T follicular helper cell (primary cell): Measurements from ENCODE around the gene SNCA.

Source experiments
- DNase-seq: peaks from one replicate; pipeline ENCODE4 v3.0.0-alpha.2; 2020; ENCODE audit warnings: low read depth

Gene SNCA

DNA sequence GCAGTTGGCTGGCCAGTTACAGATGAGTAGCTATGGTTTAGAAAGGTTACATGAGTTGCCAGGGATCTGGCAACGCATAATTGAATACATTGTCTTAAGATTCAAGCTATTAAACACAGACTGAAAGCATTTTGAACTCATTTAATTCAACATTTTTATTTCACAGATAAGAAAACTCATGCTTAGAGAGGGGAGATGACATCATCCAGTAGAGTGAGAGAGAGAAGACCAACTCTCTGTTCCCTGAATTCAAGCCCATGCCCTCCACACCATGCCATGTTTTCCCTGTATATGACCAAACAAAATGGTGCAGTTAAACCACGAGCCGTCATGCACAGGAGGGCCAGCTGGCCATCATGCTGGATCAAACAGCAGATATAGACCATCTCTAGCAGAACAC, 22.6 kb downstream of the SNCA start:
- no peak for DNase-seq

DNA sequence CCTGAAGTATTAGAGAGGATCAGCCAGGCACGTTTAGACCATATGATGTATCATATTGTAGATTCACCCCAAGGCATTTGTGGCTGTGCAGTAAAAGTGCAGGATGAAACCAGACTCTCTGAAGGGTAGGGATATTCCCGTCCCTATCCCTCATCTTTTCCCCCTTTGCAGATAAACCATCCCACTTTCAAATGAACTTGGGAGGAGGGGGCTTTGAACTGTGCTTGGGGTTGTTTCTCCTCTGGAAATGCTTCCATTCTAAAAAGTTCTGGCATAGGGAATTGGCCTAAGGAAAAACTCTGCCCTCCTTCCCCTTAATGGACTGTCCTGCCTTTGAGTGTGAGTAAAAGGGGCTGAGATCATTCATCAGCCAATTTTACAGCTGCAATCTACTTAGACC, 23.8 kb downstream of the SNCA start:
- DNase-seq = no peak

DNA sequence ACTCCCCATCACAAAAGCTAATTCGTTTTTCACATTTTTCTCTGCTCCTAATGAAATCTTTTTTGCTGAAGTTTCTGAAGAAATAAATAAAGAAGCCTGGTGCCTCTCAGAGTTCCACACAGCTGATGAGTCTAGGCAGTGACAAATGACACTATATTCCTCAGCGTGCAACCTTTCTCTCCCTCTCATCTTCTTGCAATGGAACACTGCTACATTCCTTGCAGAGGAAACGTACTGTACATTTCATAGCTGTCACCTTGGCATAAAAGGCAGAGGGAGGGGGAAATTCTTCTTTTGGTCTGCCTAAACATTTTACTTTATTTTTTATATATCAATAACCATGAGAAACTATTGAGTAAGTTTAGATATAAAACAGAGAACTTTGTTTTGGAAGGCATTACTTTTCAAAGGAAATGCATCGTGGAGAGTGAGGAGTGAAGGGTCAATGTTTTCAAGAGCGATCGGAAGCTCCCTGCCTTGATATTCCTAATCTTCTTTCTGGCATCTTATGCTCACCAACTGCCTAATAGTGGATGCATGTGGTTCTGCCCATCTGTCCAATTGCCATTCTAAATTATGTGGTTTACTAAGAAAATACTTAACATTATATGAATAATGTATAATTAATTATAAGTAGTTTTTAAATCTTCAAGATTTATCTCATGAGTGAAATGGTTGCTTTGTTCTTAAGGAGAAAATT, 29.4 kb downstream of the SNCA start:
- no peak for DNase-seq

DNA sequence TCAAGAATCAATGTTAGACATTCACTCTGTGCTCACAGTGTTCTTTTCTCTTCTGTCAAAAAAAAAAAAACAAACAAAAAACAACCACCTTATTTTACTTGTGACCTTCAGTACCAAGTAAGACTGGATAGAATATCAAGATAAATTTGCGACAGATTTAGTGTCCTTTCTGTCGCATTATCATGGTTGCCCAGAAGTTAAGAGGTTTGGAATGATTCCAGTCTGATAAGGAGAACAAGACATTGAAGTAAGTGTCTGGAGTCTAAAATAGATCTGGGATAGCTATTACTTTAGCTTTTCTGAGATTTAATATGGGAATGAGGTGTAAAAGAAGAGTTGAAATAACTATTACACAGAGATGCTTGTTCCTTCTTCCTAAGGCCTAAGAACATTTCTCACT, 31.7 kb downstream of the SNCA start:
- DNase-seq = no peak

DNA sequence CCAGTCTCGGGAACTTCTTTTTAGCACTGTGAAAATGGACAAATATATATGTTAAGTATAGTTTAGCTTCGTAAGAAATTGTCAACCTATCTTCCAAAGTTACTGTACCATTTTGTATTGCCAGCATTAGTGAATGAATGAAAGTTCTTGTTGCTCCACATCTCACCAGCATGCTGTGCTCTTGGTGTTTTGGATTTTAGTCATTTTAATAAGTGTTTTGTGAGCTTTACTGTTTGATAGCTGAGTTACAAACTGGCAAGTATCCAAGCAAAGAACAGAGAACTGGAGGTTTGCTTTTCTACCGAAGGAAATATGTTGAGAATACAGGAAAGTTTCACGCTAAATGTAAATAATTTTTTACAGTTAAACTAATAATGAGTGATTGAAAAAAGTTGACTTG, 33.0 kb downstream of the SNCA start:
- no peak for DNase-seq

DNA sequence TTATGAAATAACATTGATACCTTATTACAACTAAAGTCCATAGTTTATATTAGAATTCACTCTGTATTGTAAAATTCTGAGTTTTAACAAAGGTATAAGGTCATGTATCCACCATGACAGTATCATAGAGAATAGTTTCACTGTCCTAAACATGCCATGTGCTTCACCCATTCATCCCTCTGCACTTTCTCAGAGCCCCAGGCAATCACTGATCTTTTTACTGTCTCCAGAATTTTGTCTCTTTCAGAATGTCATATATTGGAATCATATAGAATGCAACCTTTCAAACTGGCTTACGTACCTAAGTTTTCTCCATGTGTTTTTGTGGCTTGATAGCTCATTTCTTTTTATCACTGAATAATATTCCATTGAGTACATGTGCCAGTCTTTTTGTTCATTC, 33.9 kb downstream of the SNCA start:
- DNase-seq = no peak

DNA sequence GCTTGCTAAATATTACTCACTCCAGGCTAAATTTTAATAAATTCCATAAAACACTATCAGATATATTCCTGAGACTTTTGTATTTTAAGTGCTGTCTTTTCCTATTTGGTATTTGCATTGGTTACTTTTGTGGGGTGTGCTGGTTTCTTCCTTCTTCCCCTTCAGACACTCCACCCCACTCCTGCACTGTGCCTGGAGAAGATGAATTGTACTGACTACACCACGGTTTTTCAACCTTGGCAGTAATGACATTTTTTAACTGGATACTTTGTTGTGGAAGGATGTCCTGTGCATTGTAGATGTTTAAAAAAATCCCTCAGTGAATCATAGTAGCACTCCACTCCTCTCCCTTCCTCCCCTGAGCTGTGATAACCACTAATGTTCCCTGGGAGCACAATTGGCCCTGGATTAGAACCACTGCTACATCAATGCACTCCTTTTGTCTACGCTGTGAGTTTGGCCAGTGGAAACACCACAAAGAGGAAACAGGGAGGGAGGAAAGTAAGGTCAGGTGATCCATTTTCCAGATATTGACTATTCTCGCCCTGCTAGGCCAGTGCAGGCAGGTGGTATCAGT, 36.3 kb downstream of the SNCA start:
- DNase-seq = no peak

DNA sequence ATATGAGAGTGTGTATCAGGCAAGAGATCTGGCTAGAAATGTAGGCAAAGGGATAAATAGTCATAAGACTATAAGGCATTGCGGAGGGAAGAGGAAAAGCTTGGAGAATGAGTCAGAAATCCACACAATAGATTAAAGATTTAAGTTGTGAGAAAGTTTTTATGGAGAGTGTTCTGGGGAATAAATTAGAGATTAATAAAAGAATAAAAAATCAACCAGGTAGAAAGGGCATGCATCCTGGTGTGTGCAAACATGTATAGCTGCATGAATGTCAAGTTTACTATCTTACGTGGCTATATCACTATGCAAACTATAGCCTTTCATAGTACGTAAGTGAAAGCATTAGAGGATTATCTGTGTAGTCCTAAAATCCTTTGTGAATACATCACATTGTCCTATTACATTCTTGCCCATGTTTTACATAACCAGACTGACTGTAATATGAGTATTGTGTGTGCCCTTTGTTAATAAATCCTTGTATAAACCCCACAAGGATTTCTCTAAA, 36.9 kb downstream of the SNCA start:
- DNase-seq = no peak

DNA sequence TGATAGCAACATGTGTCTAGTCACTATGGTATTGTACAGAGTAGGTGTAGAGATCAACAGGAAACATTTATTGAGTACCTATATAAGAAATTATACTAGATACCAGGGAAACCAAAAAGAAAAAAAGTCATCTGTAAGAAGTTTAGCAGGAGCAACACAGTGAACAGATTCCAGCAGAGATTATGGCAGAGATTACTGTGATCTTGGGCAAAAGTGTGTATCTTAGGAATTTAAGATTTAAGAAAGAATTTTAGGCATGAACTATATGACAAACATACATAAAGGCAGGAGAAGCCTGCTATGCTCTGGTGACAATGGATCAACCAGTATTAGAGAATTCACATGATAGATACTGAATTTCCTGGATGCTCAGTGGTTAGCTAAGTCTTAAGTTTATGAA, 37.9 kb downstream of the SNCA start:
- DNase-seq = no peak

DNA sequence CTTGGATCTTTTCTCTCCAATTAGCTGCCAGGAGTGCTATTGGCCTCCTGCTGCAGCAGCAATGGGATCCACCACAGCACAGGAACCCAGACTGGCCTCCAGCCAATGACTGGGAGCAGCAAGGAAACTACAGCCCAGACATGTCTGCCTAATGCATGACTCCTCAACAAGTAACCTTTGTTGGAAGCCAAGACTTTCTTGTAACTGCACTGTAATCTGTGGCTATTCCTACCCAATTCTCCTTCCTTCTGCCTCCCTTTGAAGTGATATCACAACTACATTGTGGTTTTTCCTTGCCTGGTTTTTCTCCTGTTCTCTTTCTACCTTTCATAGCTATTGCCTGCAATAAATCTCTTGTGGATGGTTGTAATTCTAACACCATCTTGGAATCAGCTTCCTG, 39.8 kb downstream of the SNCA start:
- no peak for DNase-seq

DNA sequence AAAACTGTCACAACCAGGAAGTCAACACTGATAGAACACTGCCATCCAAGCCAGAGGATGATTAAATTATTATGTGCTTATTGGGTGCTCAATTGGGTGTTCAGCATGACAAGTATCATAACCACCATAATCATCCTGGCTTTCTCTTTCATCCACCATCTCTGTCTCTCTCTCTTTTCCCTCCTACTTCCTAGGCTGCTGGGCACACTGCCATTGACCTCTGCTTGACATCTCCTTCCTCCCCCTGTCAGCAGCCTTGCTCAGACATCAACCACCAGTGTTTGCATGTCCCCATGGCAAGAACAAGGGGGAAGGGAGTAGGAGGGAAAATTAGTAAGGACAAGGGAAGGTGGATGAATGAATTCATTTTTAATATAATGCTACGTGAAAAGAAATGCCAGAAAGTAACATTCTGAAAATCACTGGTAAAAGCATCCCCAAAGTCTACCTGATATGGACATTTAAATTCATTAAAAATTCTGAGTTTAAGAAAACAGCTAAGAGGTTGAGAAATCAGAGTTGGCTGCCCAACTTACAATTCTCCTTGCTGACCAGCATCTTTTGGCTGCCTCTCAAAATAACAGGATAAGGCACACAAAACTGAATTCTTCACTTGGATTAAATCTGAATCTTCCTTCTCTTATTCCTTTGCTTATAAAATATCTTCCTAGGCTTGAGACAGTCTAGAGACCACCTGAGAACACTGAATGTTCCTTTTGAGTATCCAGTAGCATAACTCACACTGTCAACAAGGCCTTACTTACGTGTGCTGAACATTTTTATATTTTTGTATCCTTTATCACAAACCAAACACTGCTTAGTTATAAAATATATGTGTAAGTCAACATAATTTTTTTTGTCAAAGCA, 48.5 kb downstream of the SNCA start:
- no peak for DNase-seq

DNA sequence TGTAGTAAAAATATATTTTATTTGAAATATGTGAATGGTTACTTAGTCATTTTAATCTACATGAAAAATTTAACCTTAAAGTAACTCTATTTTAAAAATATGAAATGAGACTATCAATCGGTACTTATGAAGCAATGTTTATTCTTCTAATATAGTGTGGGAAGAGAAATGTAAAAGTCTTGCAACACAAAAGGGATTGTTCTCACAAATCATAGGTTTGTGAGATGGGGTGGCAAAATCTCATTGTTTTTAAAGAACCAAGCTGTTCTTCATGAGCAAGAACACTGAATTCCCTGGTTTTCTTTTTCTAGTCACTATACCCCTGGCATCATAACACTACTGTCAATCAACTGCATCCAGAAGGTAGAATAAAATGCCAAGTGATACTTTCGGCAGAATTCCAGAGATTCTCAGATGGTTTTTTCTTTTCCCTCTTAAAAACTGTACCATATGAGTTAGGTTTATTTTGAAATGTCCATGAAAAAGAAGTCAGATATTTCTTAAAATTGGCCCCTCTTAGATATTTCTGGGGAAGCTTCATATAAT, 52.2 kb downstream of the SNCA start:
- DNase-seq = no peak

DNA sequence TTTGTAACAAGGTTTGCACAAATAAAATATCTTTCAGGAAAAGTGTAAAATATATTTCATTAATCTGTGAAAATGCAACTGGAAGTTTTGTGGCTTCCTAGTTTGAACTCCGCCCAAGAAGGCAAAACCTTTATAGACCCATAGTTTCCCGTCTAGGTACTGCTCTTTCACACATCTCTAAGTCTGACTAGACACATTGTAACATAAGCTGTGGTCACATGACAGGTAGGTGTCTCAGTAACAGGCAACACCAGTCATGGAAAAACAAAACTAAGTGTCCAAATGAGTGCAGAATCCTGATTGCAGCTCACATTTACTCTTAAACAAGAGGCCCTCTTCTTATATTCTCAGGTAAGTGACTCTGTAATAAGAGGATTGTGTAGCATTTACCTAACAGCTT, 55.6 kb downstream of the SNCA start:
- DNase-seq = no peak

DNA sequence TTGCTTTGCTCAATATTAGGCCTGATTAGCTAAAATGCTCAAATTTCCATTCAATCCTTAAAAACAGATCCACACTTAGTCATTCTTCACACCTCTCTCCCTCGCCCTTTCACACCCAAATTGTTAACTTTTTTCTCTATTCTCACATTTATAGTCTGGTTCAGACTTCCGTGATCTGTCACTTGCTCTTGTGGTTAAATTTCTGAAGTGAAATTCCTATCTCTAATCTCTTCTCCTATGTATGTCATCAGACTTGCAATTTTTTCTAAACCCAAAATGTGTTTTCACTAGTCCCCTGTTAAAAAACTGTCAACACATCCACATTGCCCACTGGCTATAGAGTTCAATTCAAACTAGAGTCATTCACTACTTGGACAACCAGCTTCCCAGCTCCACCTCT, 63.2 kb downstream of the SNCA start:
- no peak for DNase-seq

DNA sequence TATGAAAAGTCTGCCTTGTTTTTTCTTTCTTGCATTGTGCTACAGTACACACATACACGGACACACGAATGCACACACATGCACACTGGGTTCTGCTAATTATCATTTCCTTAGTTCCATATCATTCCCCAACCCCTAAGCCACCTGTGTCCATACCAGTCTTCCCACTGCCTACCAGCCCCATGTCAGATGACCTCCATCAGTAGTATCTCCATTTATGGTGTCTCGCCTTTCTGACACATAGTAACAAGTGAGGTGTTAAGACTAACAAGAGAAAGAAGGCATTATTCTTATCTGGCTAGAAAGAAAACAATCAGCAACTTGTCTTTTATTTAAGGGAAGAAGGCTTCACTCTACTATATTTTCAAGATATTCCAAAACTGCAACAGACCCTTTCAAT, 67.1 kb downstream of the SNCA start:
- DNase-seq = no peak

DNA sequence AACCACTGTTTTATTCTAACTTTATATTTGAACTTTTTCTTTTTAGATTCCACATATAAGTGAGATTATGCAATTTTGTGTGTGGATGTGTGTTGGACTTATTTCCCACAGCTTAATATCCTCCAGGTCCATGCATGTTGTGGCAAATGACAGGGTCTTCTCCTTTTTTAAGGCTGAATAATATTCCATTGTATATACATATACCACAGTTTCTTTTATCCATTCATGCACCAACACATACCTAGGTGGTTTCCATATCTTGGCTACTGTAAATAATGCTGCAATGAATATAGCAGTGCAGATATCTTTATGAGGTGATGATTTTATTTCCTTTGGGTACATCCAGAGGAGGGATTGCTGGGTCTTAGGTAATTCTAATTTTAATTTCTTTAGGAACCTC, 69.0 kb downstream of the SNCA start:
- no peak for DNase-seq

DNA sequence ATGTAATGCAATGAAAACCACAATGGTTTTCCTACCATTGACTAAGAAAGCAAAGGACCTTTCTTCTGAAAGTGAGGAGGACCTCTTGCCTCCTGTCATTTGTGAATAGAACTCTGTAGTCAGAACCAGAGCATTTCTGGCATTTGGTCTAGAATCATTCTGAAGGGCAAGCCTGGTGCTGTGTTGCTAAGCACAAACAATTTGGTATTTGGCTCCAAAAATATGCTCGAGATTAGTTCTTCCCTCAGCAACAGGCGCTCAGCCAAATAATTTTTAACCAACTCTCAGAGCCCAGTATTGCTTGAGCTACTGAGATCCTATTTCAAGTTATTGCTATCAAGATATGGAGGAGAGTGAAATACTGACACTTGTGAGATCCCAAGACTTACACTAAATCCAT, 71.0 kb downstream of the SNCA start:
- no peak for DNase-seq

DNA sequence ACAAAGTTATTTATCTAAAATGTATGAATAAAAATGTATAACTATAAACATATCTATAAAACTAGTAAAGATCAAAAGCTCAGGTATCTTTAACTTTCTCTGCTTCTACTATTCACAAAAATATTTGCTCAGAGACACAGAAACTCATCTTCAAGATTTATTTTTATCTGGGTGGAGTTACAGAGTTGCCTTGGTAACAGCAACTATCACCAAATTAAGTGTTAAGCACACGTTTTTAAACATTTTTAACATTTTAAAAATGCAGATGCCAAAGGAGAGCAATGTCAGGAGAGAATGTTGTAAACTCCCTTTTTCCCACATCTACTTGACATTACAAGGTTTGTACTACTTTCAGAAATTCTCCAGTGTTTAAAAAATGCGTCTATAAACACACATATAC, 71.4 kb downstream of the SNCA start:
- DNase-seq = no peak

DNA sequence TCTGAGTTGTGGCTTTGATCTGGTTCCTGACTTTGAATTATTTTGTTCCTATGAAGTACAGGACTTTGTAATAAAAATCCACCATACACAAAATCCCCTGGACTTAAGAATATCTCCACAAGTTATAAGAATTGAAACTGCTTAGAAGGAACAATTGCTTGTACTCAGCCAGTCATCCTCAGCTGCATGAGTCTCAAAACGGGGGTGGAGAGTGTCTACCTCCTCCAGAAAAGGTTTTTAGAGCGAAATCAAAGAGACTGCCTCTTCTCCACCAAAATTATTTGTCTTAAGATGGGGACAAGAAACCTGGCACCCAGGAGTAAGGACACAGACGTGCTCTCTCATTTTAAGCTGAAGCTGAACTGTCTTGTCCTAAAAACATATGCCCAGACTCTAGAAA, 74.7 kb downstream of the SNCA start:
- DNase-seq = no peak

DNA sequence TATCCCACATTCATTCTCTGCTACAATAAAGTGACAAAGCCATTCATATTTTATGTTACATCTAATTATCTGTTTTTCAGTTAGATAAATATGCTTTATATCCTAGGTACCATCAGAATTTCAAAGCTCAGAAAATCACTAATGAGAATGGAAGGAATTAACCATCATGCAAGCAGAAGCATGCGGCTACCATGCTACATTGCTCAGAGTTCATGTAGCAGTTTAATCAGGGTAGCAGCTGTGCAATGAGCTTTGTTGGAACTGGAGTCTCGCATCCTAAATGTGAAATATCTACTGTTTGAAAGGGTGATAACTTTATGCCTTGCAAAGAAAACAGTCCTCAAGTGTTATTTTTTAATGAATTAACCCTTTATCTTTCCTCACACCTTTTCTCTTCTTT, 77.5 kb downstream of the SNCA start:
- DNase-seq = no peak

DNA sequence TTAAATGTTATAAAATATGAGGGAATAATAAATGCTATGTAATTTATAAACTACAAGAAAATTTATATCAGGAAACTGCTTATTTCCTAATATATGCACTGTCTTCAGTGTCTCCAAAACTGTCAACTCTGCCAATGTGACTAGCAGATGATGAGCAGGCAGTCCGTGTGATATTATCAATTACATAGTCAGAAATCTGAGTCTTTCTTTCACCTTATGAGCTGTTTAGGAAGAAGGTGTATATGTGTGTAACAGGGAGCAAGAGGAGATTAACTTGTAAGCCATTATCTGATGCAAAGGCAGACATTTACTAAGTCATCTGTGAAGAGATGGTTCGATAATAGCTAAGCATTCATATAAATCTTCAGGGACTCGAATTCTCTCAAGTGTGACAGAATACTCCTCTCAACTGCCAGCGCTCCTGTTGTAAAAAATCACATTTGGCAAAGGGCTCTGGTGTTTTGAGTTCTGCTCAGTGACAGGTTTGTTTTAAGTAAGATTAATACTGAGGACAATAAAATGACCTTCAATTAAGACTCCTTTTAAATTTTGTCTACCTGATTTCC, 79.7 kb downstream of the SNCA start:
- no peak for DNase-seq

DNA sequence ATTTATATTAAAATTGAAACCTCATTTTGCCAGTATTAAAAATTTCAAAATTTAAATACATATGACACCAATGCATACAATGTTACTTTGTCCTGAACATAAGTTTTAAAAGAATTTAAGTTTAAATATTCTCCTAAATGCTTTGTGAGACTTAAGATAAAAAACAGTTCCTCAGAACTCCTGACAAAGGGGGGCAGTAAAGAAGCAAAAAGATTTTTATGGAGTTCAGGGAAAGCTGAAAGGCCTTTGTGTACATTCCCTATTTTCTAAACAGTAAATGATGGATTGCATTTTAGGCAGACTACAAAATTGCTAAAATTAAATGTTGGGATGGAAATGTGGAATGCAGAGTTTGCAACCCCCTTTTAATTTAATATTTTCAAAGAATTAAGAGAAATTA, 81.7 kb downstream of the SNCA start:
- DNase-seq = no peak

DNA sequence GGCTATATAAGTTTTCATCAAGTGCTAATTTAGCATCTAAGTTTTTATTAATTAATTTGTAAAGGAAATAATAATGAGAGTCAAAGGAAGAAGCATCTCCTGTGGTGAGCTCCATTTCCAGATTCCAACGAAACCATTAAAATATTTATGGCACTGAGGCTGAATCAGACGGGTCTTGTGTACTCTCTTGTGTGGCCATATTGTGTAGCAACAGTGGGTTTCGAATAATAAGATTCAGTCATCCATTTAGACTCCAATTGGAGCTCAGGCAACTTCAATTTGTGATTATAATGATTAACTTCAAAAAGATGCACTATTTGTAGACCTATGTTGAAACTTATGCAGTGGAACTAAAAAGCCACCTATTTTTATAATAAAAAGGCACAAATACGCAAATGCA, 82.4 kb downstream of the SNCA start:
- DNase-seq = no peak
